Measurements from ENCODE around the gene AIP. TPM values are rescaled to one million over a fixed set of nuclear protein-coding genes. Genes with fewer than 3 reads are reported as not detected.
A peak's percentile ranks its signal among the peaks of the same experiment; 100 is the strongest.

Gene AIP
- total RNA-seq, 4 donors from 2014 or later, result 39.9 to 75.9 (median 58.4) TPM

- H3K36me3 ChIP-seq, result peaks cover 0 to 92% (median 0%) of the 10 kb centered on the region in 3 donors
- no peaks in the 10 kb centered on the region for H3K27me3 ChIP-seq
- TF ChIP-seq POLR2A (IDR thresholded peaks at IDR 0.05), result no peak
- TF ChIP-seq, protein P1, sequence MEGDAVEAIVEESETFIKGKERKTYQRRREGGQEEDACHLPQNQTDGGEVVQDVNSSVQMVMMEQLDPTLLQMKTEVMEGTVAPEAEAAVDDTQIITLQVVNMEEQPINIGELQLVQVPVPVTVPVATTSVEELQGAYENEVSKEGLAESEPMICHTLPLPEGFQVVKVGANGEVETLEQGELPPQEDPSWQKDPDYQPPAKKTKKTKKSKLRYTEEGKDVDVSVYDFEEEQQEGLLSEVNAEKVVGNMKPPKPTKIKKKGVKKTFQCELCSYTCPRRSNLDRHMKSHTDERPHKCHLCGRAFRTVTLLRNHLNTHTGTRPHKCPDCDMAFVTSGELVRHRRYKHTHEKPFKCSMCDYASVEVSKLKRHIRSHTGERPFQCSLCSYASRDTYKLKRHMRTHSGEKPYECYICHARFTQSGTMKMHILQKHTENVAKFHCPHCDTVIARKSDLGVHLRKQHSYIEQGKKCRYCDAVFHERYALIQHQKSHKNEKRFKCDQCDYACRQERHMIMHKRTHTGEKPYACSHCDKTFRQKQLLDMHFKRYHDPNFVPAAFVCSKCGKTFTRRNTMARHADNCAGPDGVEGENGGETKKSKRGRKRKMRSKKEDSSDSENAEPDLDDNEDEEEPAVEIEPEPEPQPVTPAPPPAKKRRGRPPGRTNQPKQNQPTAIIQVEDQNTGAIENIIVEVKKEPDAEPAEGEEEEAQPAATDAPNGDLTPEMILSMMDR (IDR thresholded peaks at IDR 0.05), result no peak
- peaks cover 0 to 58% (median 28%) of the 10 kb centered on the region in 4 donors for H3K4me1 ChIP-seq
- H3K9me3 ChIP-seq, result no peaks in the 10 kb centered on the region
- peak overlapping the region; percentile 83 to 99 (median 88) for H3K27ac ChIP-seq
- DNase-seq, result peak in 2 of 3 donors; percentile 87 to 89
- peak overlapping the region; percentile 49 to 81 (median 64) for H3K4me3 ChIP-seq
Measured at GRCh38 chr11:67436459-67437081, 46.3 kb upstream of the AIP start.

GRCh38 chr11:67437082-67437808 is 45.6 kb upstream of the AIP start, which contains the start of gene PTPRCAP:
TSS of gene PTPRCAP (minus strand) at chr11:67437682. CDS start at chr11:67437619, 63 bp downstream.
- Histone ChIP-seq H3K9me3 (no peaks in the 10 kb centered on the region), H3K4me1 (peaks cover 0 to 58% (median 34%) of the 10 kb centered on the region in 4 donors), H3K27me3 (no peaks in the 10 kb centered on the region), H3K36me3 (peaks cover 0 to 89% (median 0%) of the 10 kb centered on the region in 3 donors), H3K4me3 (peak within 1 kb of the TSS; percentile 49 to 81 (median 64)), H3K27ac (peak within 1 kb of the TSS; percentile 83 to 99 (median 88))
- DNase-seq, result peak in 2 of 3 donors; percentile 93
- peak; percentile 20 to 43 for TF ChIP-seq POLR2A (IDR thresholded peaks at IDR 0.05)
- TF ChIP-seq, protein P1 (IDR thresholded peaks at IDR 0.05), result no peak

DNA sequence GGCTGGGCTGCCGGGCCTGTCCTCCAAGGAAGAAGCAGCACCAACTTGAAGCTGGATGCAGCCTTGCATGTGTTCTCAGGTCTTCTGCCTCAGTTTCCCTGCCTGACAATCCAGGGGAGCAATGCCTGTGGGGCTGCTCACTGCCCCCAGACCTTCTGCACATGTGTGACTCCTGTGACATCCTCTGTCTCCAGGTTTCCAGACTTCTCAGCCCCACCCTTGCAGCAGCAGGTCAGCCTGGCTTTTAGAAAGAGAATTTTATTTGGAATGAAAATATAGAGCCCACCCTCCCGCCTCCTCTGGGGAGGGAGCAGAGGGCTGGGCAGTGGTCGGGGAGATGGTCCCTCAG is 45.0 kb upstream of the AIP start:
- TF ChIP-seq POLR2A (IDR thresholded peaks at IDR 0.05), result no peak
- TF ChIP-seq, protein P1 (IDR thresholded peaks at IDR 0.05), result no peak
- no peak for DNase-seq
- H3K9me3 ChIP-seq, result no peaks in the 10 kb centered on the region
- H3K27ac ChIP-seq, result peak overlapping the region; percentile 83 to 99 (median 88)
- H3K36me3 ChIP-seq, result peaks cover 0 to 84% (median 0%) of the 10 kb centered on the region in 3 donors
- H3K27me3 ChIP-seq, result no peaks in the 10 kb centered on the region
- H3K4me3 ChIP-seq, result peak overlapping the region; percentile 49 to 81 (median 64)
- H3K4me1 ChIP-seq, result peaks cover 0 to 64% (median 39%) of the 10 kb centered on the region in 4 donors

GRCh38 chr11:67438158-67438902 is 44.5 kb upstream of the AIP start:
- TF ChIP-seq, protein P1 (IDR thresholded peaks at IDR 0.05), result no peak
- TF ChIP-seq POLR2A (IDR thresholded peaks at IDR 0.05), result peak in 1 of 2 donors; percentile 10
- Histone ChIP-seq H3K4me3 (peak overlapping the region; percentile 49 to 81 (median 64)), H3K27ac (peak overlapping the region; percentile 83 to 99 (median 88)), H3K27me3 (no peaks in the 10 kb centered on the region), H3K36me3 (peaks cover 0 to 78% (median 0%) of the 10 kb centered on the region in 3 donors), H3K9me3 (no peaks in the 10 kb centered on the region), H3K4me1 (peaks cover 0 to 65% (median 40%) of the 10 kb centered on the region in 4 donors)
- peak in 2 of 3 donors; percentile 89 to 91 for DNase-seq
